HG03457 (cell line): ENCODE results near the gene PANX2.

ENCODE experiments used
- ATAC-seq: cut with Tn5 transposase; IDR thresholded peaks from one replicate; pipeline ENCODE4 v1.9.1; 2021; ENCODE audit warnings: moderate number of reproducible peaks; ENCODE audit not compliant: unreplicated experiment

Gene PANX2

GRCh38 chr22:50210378-50211139, 40.0 kb downstream of the PANX2 start:
- ATAC-seq = no peak

DNA sequence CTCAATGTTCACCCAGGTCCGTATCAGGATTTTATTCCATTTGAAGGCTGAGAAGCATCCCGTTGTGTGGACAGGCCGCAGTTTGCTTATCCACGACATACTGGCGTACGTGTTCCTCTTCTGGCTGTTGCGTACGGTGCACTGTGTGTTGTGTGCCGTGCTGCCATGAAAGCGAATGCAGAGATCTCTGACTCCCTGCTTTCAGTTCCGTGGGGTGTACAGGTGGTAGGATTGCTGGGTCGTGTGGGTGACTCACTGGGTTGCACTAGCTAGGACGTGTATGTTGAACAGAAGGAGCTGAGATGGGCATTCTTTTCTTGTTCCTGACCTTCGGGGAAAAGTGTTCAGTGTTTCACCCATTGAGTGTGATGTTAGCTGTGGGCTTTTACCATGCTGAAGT, 40.6 kb downstream of the PANX2 start:
- no peak for ATAC-seq

DNA sequence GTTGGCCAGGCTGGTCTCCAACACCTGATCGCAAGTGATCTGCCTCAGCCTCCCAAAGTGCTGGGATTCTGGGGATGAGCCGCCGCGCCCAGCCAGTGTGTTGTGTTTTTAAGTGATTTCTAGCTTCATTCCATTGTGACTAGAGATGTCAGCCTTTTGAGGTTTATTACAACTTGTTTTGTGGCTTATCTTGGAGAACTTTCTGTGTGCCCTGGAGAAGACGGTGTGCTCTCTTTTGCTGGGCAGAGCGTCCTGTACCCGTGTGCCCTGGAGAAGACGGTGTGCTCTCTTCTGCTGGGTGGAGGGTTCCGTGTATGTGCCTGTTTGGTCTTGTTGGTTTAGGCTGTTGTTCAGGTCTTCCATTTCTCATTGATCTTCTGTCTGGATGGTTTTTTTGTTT, 42.7 kb downstream of the PANX2 start:
- no peak for ATAC-seq

DNA sequence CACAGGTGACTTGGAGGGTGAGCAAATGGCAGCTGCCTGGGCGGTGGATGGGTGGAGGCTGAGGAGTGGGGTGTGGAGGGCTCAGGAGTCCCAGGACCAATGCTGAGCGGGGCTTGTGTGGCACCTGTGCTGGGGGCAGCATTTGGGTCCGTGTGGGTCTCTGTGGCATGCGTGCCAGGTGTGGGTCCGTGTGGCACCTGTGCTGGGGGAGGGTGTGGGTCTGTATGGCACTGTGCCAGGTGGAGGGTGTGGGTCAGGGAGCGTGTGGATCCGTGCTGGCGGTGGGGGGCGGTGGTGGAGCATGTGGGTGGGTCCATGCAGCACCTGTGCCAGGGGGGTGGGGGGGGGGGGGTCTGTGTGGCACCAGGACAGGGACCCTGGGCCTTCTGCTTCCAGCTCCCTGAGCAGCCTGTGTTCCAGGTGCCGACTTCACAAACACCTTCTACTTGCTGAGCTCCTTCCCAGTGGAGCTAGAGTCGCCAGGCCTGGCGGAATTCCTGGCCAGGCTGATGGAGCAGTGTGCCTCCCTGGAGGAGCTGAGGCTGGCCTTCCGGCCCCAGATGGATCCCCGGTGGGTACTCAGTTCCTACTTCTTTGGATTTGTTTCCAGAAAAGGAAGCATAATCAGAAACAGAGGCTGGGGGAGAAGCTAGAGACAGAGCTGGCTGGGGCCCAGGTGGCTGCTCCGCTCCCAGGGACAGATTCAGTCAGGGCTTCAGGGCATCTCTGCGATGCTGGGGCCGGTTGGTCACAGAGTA, 44.9 kb downstream of the PANX2 start:
- no peak for ATAC-seq

DNA sequence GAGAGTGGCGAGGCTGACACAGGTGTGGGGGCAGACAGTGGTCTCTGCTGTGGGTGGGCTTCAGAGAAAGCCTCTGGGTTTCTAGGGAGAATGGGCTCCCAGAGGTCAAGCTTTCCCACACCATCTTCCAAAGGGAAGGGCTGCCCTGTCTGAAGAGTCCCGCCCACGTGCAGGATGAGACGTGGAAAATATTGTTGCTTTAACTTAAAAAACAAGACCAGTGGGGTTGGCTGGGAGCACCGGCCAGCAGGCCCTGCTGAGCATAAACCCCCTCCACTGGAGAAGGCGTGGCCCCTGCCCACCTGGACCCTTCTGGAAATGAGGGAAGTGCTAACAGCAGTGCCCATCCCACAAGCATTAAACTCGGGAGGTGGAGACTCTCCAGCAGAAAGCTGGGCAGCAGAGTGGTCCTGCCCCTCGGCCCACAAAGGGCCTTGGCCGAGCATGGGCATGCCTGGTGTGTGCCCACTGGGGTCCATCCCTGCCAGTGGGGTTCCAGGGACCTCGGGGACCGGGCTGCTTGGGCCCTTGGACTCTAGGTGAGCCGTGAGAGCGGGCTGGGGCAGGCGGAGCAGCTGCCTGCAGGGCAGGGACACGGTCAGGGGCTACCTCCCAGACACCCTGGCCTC, 45.6 kb downstream of the PANX2 start:
- no peak for ATAC-seq

DNA sequence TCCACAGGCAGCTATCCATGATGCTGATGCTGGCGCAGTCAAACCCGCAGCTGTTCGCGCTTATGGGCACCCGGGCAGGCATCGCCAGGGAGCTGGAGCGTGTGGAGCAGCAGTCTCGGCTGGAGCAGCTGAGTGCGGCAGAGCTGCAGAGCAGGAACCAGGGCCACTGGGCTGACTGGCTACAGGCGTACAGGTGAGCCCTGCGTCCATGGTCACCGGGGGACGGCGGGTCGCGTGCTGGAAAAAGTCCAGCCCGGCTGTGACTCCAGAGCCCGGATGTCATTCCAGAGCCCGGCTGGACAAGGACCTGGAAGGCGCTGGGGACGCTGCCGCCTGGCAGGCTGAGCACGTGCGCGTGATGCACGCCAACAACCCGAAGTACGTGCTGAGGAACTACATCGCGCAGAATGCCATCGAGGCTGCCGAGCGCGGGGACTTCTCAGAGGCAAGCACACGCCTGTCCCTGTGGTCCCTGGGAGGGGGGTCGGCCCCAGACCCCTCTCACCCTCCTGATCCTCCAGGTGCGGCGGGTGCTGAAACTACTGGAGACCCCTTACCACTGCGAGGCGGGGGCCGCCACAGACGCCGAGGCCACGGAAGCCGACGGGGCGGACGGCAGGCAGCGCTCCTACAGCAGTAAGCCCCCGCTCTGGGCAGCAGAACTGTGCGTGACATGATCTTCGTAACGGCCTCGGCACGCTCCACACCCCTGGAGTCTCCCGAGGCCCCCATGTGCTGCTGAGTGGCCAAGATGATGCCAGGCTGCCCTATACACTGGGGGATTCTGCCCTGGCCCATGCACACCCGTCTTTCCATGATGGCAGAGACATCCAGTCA, 46.4 kb downstream of the PANX2 start:
- ATAC-seq = no peak

GRCh38 chr22:50217543-50218152, 47.1 kb downstream of the PANX2 start:
- no peak for ATAC-seq

DNA sequence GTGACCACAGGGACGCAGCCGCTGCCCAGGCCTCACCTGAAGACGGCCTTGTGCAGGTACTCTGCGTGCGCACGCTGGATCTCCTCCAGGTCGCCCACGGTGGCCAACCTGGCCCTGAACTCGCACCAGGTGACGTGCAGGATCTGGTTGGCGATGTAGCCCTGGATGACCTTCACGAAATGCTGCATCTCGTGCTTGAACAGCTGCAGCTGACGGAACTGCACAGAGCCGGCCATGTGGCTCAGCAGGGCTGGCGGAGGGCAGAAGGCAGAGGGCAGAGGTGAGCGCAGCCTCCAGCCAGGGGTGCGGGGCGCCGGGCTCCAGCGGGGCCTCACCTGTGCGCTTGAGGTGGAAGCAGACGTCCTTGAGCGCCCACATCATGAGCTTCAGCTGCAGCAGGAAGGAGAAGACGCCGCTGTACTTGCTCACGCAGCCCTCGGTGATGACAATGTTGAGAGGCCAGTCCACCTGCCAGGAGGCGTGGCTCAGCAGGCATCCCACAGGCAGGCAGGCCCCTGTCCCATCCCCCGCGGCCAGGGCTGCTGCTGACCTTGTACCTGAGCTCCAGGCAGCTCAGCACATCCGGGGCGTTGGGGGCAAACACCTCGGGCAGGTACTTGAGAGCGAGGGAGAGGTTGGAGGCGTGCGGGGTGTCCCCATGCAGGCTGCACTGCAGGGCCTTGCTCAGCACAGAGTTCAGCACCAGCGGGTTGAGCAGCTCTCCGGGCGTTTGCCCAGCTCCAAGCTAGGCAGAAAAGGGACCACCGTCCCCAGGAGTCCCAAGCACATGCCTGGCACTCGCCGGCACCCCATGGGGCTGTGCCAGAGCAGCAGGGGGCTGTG, 47.8 kb downstream of the PANX2 start:
- no peak for ATAC-seq

GRCh38 chr22:50218996-50219727, 48.6 kb downstream of the PANX2 start:
- no peak for ATAC-seq

DNA sequence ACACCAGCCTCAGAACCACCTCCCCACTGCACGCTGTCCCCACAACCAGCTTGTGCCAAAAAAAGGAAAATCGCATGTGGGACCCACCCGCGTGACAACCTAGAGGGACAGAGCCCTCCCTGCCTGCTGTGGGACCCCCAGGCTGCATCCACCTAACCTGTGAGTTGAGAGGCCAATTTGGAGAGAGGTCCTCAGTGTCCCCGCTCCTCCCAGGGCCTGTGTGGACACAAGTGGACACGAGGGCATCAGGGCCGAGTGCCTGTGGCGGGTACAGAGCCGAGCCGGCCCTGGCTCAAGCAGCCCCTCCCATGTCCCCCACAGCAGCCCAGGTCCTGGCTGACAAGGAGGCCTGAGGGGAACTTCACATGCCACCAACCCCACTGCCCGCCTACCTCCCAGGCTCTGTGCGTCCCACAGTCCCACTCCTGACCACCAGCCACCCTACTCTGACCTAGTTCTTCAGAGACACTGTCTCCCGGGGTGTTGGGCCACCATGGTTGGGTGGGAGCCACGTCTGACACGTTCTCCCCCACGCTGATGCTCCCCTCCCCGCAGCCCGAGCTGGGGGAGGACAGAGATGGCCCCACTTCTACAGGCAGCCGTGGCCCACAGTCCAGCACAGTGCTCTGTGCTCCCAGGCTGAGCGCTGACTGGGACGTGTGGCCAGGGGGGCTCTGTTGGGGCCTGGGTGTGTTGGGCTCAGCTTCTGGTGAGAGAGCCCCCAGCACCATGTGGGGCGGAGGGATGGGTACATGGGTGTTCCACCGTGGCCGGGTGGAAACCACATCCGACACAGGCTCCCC, 49.5 kb downstream of the PANX2 start:
- ATAC-seq = no peak

- ATAC-seq = no peak
Measured at GRCh38 chr22:50220603-50221409, 50.3 kb downstream of the PANX2 start.

DNA sequence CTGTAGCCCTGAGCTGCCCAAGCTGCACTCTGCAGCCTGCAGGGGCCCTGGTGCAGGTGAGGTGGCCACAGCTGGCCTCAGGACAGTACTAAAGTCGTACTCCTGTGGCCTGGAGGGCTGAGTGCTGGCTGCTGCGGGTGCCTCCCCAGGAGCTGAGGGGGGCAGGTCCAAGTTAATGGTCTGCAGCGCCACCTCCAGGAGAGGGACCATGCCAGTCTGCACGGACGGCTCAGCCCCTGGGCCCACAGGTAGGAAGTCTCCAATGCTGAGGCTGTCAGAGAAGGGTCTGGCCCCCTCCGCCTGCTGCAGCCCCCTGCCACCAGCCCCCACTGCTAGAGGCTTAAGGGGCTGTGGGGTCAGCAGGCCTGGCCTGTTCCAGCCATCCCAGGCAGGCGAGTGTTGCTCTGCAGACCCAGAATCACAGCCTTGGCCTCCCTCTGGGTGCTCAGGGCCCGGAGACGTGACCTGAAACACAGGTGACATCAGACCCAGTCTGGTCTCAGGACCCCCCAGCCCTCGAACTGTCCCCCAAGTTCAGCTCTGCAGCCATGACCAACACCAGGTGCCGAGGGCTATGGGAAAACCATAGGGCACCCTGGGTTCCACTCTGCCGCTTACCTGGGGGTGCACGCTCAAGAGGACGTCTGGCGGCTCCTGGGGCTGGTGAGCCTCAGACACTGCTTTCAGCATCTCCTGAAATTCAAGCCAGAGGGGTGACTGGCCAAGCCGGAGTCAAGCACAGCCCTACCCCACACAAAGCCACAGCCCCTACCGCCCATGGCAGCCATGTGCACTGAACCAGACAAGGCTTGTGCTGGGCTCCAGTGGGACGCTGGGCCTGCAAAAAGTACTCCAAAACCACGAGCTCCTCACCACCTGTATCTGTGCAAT, 51.1 kb downstream of the PANX2 start:
- no peak for ATAC-seq

- no peak for ATAC-seq
Measured at GRCh38 chr22:50222508-50222907, 52.0 kb downstream of the PANX2 start.

GRCh38 chr22:50224071-50224470, 53.5 kb downstream of the PANX2 start:
- ATAC-seq = no peak

DNA sequence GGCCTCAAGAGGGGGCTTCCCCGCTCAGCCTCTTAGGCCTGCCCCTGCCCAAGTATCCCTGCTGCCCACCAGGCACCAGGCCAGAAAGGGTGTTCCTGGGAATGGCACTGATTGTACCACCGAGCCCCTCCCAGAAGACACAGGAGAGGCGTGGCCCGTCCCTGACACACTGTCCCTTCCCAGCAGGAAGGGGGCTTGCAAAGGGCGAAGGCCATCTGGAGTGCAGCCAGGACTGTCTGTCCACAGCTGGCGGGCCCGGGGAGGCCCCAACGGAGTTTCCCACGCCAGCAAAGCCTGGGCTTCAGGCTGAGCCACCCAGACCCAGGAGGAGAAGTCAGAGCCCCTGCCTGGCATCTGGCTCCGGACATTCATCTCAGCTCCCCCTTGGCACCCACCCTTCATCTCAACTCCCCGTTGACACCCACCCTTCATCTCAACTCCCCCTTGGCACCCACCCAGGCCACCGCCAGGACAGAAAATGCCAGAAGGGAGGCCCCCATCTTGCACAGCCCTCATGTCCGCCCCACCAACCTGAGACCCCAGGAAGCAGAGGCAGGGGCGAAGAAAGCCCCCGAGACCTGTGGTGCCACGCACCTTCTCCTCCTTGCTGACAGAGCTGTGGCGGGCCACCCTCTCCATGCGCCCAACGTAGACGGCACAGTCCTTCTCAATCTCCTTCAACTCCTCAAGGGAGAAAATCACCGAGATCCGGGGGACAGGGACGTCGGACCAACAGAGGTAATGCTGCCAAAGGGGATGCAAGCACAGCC, 54.9 kb downstream of the PANX2 start:
- ATAC-seq = no peak
